GM12878 (cell line): ENCODE data around the gene SUSD1. TPM values are rescaled to one million over a fixed set of nuclear protein-coding genes. Genes with fewer than 3 reads are reported as not detected.

Source experiments
- IKZF1 ChIP-seq: fragments of 450-650 bp; conservative IDR thresholded peaks from 2 replicates; pipeline ENCODE4 v1.6.1; 2017; ENCODE audit warnings: antibody characterized with exemption, mild to moderate bottlenecking
- MYB ChIP-seq: fragments of 150-350 bp; IDR thresholded peaks from 2 replicates; pipeline ENCODE4 v1.6.1; 2014; ENCODE audit warnings: mild to moderate bottlenecking, low read depth, low read length, borderline replicate concordance
- PAX8 ChIP-seq: fragments of 450-650 bp; IDR thresholded peaks from 2 replicates; pipeline ENCODE4 v1.6.1; 2017; ENCODE audit warnings: mild to moderate bottlenecking, moderate library complexity
- RAD51 ChIP-seq: fragments of 450-650 bp; IDR thresholded peaks from 2 replicates; pipeline ENCODE4 v1.6.1; 2016; ENCODE audit warnings: moderate library complexity, mild to moderate bottlenecking, inconsistent platforms
- TARDBP ChIP-seq: IDR thresholded peaks from 2 replicates; pipeline ENCODE4 v1.6.1; 2016; ENCODE audit warnings: borderline replicate concordance
- USF1 ChIP-seq: IDR thresholded peaks from 2 replicates; pipeline ENCODE4 v1.6.1; 2011; ENCODE audit warnings: borderline replicate concordance, low read depth, mild to moderate bottlenecking, moderate library complexity, mixed read lengths, low read length; ENCODE audit not compliant: insufficient read depth; ENCODE audit errors: extremely low read length
- ZBTB40 ChIP-seq: fragments of 450-650 bp; IDR thresholded peaks from 2 replicates; pipeline ENCODE4 v1.6.1; 2016; ENCODE audit warnings: mild to moderate bottlenecking, moderate library complexity, borderline replicate concordance
- ZNF217 ChIP-seq: fragments of 450-650 bp; IDR thresholded peaks from 2 replicates; pipeline ENCODE4 v1.6.1; 2017; ENCODE audit warnings: antibody characterized with exemption, mild to moderate bottlenecking
- ZZZ3 ChIP-seq: IDR thresholded peaks from 2 replicates; pipeline ENCODE4 v1.6.1; 2011; ENCODE audit warnings: low read depth; ENCODE audit not compliant: control insufficient read depth, insufficient read length
- polyA plus RNA-seq, 11 experiments: library from polyadenylated mRNA; depleted of rRNA in 4 of 11; unstranded in 6 of 11; stranded (reverse) in 5 of 11; fragments of >200 nt; fragmentation: Nextera tagmentation in 4 of 11; fragmentation: Illumina TruSeq in 1 of 11; extraction: Ambion mirVana in 4 of 11; extraction: Trizol in 1 of 11; gene quantifications; 1 replicate in 1 of 11; 2 replicates in 10 of 11; pipeline versions ENCODE4 v1.2.1 to v1.2.3, GENCODE V29; 2011 to 2016; ENCODE audit warnings: inconsistent platforms in 2 of 11, missing spikeins in 2 of 11, low read depth in 1 of 11
- total RNA-seq, 4 experiments: library from RNA; depleted of rRNA in 3 of 4; stranded (reverse); fragments of >200 nt in 3 of 4; fragmentation: Illumina TruSeq in 1 of 4; extraction: Trizol in 1 of 4; gene quantifications; 2 replicates each; pipeline versions ENCODE4 v1.2.1 to v1.2.3, GENCODE V29; 2013 to 2021

Gene SUSD1
- total and polyA plus RNA-seq, 10 of the 15 experiments (the other 5 are each of a cell fraction or from before 2014, with no cell fraction given) = 6.7 to 20.8 (median 13.2) TPM

DNA sequence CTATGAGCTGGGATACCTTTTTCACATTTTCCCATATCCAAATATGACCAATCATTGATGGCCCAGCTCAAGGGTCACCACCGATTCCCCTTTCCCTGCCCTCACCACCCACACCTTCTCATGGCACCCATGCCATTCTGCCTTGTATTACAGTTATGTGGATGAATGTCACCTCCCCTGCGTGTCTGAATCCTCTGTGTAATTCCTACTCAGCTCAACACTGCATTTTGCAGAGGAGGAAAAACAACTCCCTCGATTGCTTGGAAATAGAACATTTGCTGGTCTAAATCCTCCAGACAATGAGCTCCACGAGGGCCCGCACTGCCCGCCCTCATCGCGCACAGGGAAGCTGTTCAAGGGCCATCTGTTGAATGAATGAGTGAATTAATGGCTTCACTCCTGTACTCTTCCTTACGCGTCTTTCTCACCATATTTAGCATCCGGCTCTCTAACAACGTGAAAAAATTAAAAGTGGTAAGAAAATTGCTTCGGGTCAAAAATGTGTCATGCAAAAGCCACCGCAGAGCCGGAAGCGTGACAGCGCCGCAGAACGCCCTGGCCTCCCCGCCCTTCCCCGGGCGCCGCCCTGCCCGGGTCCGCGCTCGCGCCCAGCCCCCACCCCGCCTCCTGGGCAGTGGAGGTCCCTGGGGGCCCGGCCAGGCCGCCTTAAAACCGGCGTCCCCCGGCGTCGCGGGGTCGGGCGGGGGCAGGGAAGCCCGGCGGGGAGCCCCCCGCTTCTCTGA, 704 bp downstream of the SUSD1 start (continued):
- TF ChIP-seq ZZZ3 = no peak
- no peak for TF ChIP-seq RAD51
- TF ChIP-seq IKZF1 = no peak
- no peak for TF ChIP-seq PAX8
- TF ChIP-seq MYB = no peak
- TF ChIP-seq USF1 = no peak
- TF ChIP-seq TARDBP = no peak
- TF ChIP-seq ZBTB40 = no peak
- TF ChIP-seq ZNF217 = no peak
- TF ChIP-seq, all 136 proteins: peak for 11
